ENCODE data around the gene CALHM1.
A peak's percentile ranks its signal among the peaks of the same experiment; 100 is the strongest.

The CALHM1 gene

GRCh38 chr10:103455235-103455634 is 3.5 kb downstream of the CALHM1 start:
- no peak for DNase-seq (ENCODE audit: low spot score)

DNA sequence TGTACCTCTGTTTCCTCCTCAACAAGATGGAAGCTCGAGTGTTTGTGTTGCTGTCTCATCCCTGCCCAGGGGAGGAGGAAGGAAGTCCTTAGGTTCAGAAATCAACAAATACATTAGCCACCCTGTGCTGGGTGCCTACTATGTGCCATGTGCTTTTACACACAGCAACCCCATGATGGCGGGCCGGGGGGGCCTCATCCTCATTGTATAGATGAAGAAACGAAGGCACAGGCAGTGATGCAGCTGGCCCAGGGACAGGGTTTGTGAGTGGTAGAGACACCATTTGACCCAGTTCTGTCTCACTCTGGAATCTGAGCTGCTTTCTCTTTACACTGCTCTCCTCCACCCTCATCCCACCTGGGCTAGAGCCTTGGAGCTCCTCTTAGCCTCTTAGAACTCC is 4.7 kb downstream of the CALHM1 start:
- no peak for DNase-seq (ENCODE audit: low spot score)

DNA sequence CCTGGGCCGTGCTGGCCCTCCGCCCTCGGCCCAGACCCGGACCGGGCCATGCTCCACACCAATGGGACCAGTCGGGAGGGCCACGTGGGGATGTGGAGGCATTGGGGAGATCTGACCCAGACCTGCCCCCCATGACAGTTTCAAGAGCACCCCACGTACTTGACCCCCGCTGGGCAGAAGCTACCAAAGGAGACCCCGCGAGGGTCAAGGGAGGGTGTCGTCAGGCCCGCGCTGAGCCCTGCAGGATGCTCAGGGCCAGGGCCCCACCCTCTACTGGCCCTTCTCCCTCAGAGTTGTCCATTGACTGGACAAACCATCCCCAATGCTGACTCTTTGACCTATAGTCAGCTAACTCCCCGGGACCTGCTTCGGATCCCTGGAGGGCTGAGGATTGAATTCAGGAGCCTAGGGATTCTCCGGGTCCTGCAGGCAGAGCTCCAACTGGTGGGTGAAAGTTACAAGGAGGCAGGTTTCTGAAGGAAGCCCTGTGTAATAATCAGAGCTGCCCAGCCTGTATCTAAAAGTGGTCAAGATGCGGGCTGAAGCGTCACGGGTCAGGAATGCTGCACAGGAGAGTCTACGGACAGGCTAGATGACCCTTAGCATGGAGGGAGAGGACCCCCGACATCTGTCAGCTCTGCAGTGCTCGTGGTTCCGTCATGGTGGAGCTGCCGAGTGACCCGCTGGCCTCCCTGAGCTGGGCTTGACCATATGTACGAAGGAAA is 6.0 kb downstream of the CALHM1 start:
- no peak for DNase-seq (ENCODE audit: low spot score)

DNA sequence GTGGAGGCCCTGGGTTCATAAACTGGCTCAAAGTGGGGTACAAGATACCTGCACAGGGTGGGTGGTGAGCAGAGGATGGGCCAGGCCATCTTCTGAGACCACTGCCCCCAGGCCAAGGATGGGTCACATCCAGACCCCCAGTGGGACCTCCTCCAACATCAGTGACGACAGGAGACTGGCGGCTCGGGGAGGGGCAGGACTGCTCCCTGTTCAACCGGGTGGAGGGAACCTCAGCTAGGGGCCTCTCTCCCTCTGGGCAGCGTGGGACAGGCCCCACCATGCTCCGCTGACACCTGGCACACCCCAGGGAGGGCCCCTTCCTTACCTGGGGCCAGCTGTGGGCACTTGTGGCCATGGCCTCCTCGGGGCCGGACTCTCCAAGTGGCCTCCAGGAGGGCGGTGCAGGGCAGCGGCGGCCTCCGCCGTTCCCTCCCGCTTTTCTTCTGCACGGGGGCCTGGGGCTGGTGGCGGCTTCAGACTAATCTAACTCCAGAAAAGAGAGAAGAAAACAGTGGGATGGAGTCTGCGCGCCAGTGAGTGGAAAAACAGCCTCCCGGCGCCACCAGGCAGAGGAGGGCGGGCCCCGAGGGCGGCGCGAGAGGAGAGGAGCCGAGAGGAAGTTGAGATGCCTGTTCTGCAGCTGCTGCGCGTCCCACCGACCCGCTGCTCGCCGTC is 6.7 kb downstream of the CALHM1 start, which contains the start of gene CALHM2:
CALHM2 (minus strand) TSS at position 540 of the 675 bp plus-strand sequence. CDS start 2,429 bp downstream, outside the sequence.
- peak; percentile 12 for DNase-seq (ENCODE audit: low spot score)

DNA sequence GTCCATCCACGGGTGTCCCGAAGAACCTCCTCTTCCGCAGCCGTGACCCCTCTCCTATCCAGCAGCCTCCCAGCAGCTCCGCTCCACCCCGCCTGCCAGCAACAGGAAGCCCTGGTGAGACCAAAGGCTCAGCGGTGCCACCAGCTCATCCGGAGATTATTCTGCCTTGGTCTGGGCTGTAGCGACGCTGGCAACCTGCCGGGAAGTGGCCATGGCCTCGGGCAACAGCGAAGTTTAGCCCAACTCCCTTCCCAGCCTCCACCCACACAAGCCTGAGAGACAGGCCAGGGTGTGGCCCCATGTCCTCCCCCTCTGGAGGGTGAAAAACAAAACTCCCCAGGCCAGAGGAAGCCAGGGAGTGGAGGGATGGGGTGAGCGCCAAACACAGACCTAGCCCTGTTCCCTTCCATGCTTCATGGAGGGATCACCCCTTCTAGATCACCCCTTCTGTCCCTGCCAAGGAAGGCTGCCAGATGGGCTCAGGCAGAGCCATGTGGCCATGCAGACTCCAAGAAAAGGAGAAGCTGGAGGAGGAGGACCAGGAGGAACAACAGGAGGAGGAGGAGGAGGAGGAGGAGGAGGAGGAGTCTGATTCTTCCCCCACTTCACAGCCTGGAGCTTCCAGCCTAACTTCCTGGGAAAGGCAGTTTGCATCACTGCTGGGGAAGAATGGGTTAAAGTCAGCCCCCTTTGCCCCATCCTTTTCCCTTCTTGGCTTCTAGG is 7.4 kb downstream of the CALHM1 start:
- peak; percentile 25 for DNase-seq (ENCODE audit: low spot score)

DNA sequence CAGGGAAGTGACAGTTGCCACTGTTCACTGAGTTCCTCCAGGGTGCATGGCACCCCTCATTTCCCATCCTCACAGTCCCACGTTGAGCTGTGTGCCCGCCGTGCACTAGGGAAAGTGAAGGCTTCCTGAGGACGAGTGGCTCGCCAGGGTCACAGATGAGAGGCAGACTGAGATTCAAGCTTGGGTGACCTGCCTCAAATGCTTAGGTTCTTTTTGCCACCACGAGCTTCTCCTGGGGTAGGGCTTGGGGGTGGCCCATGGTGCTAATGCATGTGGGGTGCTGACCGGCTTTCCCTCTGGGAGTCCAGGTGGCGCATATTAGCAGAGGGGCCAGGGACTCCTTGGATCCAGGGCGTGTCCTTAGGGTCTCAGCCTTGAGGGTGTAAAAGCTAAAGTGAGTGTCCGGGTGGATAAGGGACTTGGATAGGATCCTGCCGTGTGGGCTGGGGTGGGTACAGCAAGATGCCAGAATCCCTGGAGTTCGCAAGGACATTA is 8.5 kb downstream of the CALHM1 start:
- DNase-seq (ENCODE audit: low spot score), result no peak

- no peak for DNase-seq (ENCODE audit: low spot score)
Measured at GRCh38 chr10:103449208-103450144, 9.2 kb downstream of the CALHM1 start.

DNA sequence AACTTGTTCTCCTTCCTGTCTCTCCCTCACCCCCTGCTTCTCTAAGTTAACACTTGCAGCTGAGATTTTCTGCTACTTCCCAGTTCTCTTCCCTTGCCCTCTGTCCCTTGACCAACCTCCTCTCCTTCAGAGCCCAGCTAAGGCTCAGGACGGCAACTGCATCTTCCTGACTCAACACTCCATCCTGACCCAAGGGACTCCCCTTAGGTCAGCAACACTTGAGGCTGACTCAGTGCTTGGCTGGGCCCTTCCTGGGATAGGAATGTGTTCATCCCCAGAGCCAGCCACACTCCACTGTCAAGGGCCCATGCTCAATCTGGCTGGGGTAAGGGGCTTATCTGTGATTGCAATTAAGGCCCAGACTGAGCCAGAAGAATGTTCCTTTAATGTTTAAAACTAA is 10.0 kb downstream of the CALHM1 start:
- DNase-seq (ENCODE audit: low spot score), result no peak

GRCh38 chr10:103447187-103447586 is 11.5 kb downstream of the CALHM1 start:
- DNase-seq (ENCODE audit: low spot score), result no peak

- DNase-seq (ENCODE audit: low spot score), result peak; percentile 34
Measured at GRCh38 chr10:103445767-103446567, 12.7 kb downstream of the CALHM1 start.

GRCh38 chr10:103445366-103445765 is 13.3 kb downstream of the CALHM1 start:
- no peak for DNase-seq (ENCODE audit: low spot score)

- no peak for DNase-seq (ENCODE audit: low spot score)
Measured at GRCh38 chr10:103444478-103444877, 14.2 kb downstream of the CALHM1 start.

- DNase-seq (ENCODE audit: low spot score), result no peak
Measured at GRCh38 chr10:103443475-103444185, 15.1 kb downstream of the CALHM1 start.

DNA sequence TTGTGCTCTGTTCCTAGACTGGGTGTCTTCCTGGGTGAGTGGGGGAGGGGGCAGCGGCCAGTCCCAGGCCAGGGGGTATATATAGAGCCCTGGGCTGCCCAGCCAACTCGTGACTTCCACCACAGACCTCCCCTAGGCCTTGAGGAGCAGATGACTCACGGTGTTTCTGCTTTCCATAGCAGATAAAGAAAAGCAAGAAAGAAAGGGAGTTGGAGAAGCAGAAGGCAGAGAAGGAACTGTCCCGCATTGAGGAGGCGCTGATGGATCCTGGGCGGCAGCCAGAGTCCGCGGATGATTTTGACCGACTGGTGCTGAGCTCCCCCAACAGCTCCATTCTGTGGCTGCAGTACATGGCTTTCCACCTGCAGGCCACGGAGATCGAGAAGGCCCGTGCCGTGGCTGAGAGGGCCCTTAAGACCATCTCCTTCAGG is 16.7 kb downstream of the CALHM1 start:
- peak; percentile 24 for DNase-seq (ENCODE audit: low spot score)

DNA sequence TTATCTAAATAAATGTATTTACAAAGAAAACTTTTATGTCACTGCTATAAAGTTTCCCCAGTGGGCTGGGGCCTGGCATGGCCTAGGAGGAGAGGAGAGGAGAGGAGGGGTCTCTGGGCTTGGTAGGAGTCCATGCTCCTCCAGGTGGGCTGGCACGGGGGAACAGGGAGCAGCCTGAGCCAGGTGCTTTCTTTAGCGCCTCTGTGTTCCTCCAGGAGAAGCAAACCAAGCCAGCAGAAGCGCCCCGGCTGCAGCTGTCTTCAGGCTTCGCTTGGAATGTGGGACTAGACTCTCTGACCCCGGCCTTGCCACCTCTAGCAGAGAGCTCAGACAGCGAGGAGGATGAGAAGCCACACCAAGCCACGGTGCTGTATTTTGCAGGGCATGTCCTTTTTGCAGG is 17.1 kb downstream of the CALHM1 start:
- DNase-seq (ENCODE audit: low spot score), result no peak

DNA sequence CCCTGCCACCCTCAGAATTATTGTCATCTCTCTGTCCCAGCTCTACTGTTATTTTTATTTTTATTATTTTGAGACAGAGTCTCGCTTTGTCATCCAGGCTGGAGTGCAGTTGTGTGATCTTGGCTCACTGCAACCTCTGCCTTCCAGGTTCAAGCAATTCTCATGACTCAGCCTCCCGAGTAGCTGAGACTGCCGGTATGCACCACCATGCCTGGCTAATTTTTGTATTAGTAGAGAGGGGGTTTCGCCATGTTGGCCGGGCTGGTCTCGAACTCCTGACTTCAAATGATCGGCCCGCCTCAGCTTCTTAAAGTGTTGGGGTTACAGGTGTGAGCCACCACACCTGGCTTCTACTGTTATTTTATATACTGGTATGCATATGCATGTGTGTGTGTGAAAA is 17.5 kb downstream of the CALHM1 start:
- no peak for DNase-seq (ENCODE audit: low spot score)

DNA sequence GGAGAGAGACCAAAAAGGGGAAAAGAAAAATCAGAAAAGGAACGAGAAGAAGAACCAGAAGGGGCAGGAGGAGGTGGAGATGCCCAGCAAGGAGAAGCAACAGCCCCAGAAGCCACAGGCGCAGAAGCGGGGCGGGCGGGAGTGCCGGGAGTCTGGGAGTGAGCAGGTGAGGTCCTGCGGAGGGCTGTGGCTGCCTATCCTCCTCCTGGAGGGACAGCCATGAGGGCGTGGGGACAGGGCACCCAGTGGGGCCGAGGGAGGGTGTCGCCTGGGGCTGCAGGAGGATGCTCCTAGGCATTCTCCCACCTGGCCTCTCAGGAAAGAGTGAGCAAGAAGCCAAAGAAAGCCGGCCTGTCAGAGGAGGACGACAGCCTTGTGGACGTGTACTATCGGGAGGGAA is 18.3 kb downstream of the CALHM1 start:
- no peak for DNase-seq (ENCODE audit: low spot score)

GRCh38 chr10:103439776-103440175 is 18.9 kb downstream of the CALHM1 start:
- no peak for DNase-seq (ENCODE audit: low spot score)

GRCh38 chr10:103433858-103434257 is 24.8 kb downstream of the CALHM1 start:
- no peak for DNase-seq (ENCODE audit: low spot score)

DNA sequence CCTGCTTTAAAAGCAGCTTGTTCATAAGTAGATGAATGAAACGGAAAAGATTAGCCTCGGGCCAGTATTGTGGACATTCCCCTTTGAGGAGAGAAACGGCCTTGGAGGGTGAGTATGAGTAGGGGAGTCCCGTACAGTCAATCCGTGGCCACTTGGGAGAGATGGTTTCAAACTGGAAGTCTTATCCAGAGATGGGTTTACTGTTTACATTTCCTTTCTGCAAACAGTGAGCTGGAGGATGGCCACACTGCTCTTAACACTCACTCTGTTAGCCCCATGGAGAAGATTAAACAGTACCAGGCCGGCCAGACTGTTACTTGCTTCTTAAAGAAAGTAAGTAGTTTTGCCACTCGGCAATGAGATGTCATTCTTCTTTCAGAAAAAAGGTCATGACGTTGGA is 26.8 kb downstream of the CALHM1 start:
- DNase-seq (ENCODE audit: low spot score), result no peak

All from pons (tissue), 1 donor.